Measurements from ENCODE around the gene ARL10. TPM values are rescaled to one million over a fixed set of nuclear protein-coding genes. Genes with fewer than 3 reads are reported as not detected.

Gene ARL10
- polyA plus RNA-seq, 1 of the 3 experiments (the other 2 are of a cell fraction) = 4.6 TPM

DNA sequence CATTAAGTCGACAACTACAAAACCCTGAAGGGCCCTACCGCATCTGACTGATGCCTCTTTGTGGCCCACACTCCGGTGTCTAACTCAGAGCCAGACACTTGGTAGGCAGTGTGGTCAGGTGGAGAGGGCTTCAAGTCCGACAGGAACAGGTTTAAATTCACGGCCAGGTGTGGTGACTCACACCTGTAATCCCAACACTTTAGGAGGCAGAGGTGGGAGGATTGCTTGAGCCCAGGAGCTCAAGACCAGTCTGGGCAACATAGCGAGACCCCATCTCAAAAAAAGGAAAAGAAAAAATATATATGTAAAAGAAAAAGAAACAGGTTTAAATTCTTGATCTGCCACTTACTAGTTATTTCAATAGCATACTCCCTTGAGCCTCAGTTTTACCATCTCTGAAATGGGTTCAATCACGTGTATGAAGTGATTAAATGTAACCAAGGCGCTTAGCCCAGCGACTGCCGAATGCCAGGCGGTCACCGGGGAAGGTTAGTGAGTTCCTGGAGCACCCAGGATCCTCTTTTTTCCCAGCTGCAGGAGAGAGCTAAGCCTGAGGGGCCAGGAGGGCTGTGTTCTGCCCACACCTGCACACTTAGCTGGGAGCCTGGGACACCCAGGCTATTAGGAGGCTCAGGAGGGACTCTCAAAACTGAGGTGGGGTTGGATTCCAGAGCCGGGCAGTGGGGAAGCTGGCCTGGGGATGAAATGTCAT lies 50.1 kb downstream of the ARL10 start:
- no peak for TF ChIP-seq POLR2AphosphoS5 (IDR thresholded peaks at IDR 0.05; ENCODE audit: low read depth, low read length)
- TF ChIP-seq MEF2A (IDR thresholded peaks at IDR 0.05; ENCODE audit: borderline replicate concordance, low read depth) = no peak
- TF ChIP-seq SMC3 (IDR thresholded peaks at IDR 0.05; ENCODE audit: low read depth, low read length) = no peak
- no peak for TF ChIP-seq EZH2phosphoT487 (IDR thresholded peaks at IDR 0.05; ENCODE audit: borderline replicate concordance, low read depth)
- TF ChIP-seq, protein P1, sequence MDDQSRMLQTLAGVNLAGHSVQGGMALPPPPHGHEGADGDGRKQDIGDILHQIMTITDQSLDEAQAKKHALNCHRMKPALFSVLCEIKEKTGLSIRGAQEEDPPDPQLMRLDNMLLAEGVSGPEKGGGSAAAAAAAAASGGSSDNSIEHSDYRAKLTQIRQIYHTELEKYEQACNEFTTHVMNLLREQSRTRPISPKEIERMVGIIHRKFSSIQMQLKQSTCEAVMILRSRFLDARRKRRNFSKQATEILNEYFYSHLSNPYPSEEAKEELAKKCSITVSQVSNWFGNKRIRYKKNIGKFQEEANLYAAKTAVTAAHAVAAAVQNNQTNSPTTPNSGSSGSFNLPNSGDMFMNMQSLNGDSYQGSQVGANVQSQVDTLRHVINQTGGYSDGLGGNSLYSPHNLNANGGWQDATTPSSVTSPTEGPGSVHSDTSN (IDR thresholded peaks at IDR 0.05) = no peak
- TF ChIP-seq, protein P2, sequence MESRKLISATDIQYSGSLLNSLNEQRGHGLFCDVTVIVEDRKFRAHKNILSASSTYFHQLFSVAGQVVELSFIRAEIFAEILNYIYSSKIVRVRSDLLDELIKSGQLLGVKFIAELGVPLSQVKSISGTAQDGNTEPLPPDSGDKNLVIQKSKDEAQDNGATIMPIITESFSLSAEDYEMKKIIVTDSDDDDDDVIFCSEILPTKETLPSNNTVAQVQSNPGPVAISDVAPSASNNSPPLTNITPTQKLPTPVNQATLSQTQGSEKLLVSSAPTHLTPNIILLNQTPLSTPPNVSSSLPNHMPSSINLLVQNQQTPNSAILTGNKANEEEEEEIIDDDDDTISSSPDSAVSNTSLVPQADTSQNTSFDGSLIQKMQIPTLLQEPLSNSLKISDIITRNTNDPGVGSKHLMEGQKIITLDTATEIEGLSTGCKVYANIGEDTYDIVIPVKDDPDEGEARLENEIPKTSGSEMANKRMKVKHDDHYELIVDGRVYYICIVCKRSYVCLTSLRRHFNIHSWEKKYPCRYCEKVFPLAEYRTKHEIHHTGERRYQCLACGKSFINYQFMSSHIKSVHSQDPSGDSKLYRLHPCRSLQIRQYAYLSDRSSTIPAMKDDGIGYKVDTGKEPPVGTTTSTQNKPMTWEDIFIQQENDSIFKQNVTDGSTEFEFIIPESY (IDR thresholded peaks at IDR 0.05; ENCODE audit: borderline replicate concordance, low read depth) = no peak
- peaks cover 21% of the 10 kb centered on the region; the same call in 1 of the 2 replicates for H3K79me2 ChIP-seq (ENCODE audit: insufficient read depth)
- POLR2A ChIA-PET = interaction anchor here (1.6 to 1.9 kb wide), 2 partner anchors 26 to 128 kb away, joined by 4 to 6 read pairs; no protein-coding TSS in a partner anchor
- H3K27ac ChIP-seq (ENCODE audit: low read depth in 2 of 2, low read length in 1 of 2) = peak overlapping the region in 1 of 2 experiments; percentile 70; a peak in 2 of 4 replicates
- WGBS (ENCODE audit: low lambda C conversion rate) = 82% methylated on average over 13 of the region's 13 CpGs
- H3K4me2 ChIP-seq = peak overlapping the region; percentile 93
- H3K9me3 ChIP-seq = no peaks in the 10 kb centered on the region
- CTCF ChIA-PET = interaction anchor here (0.6 to 3.6 kb wide), 15 partner anchors 9 to 232 kb away, joined by 3 to 47 read pairs (median 7); partner anchors contain the start of genes EIF4E1B, FAF2, RNF44 and SNCB
- no peaks in the 10 kb centered on the region for H4K20me1 ChIP-seq (ENCODE audit: insufficient read depth)
- no peaks in the 10 kb centered on the region for H3F3A ChIP-seq (replicated peaks; ENCODE audit: insufficient read depth)
- peaks cover 0 to 12% of the 10 kb centered on the region in 2 experiments; a peak in 2 of 4 replicates for H3K4me1 ChIP-seq (ENCODE audit: control insufficient read depth in 1 of 2, insufficient read depth in 2 of 2, low read depth in 1 of 2, low read length in 1 of 2)
- no peak for DNase-seq
- H3K36me3 ChIP-seq (replicated peaks in 1 of 2; ENCODE audit: control insufficient read depth in 1 of 2, insufficient read depth in 2 of 2, low read length in 1 of 2) = no peaks in the 10 kb centered on the region
- peak overlapping the region; percentile 70 for H3K9ac ChIP-seq
- H2AFZ ChIP-seq (ENCODE audit: low read depth) = peak overlapping the region; percentile 91
- H3K27me3 ChIP-seq (ENCODE audit: insufficient read depth) = no peaks in the 10 kb centered on the region
- H3K9me2 ChIP-seq = no peaks in the 10 kb centered on the region
- H3K4me3 ChIP-seq (ENCODE audit: low read depth in 2 of 2, low read length in 1 of 2) = peak overlapping the region; percentile 73 to 97

GRCh38 chr5:176415952-176416924 lies 51.0 kb downstream of the ARL10 start, which contains the start of gene CLTB:
CLTB (minus strand) TSS chr5:176416539; CDS start chr5:176416363, 176 bp downstream.
- peak within 1 kb of the TSS; percentile 93 for H3K4me2 ChIP-seq
- peak within 1 kb of the TSS; percentile 70 for H3K9ac ChIP-seq
- H3K27ac ChIP-seq (ENCODE audit: low read depth in 2 of 2, low read length in 1 of 2) = peak within 1 kb of the TSS; percentile 12 to 70; a peak in 3 of 4 replicates
- peaks cover 21% of the 10 kb centered on the region; the same call in 1 of the 2 replicates for H3K79me2 ChIP-seq (ENCODE audit: insufficient read depth)
- TF ChIP-seq MXI1 (IDR thresholded peaks at IDR 0.05; ENCODE audit: low read depth, low read length) (peak; percentile 66), SMC3 (IDR thresholded peaks at IDR 0.05; ENCODE audit: low read depth, low read length) (peak; percentile 78), ELF1 (IDR thresholded peaks at IDR 0.05) (no peak), TEAD4 (IDR thresholded peaks at IDR 0.05; ENCODE audit: borderline replicate concordance, insufficient read depth) (no peak), CTCF (IDR thresholded peaks at IDR 0.05) (peak; percentile 55), TAF1 (IDR thresholded peaks at IDR 0.05; ENCODE audit: borderline replicate concordance, low read depth, low read length) (peak; percentile 18; the same call in 1 of the 2 replicates), TCF12 (IDR thresholded peaks at IDR 0.05) (no peak), YY1 (IDR thresholded peaks at IDR 0.05; ENCODE audit: low read depth) (peak; percentile 21; the same call in 1 of the 2 replicates), SIN3A (IDR thresholded peaks at IDR 0.05; ENCODE audit: borderline replicate concordance, low read depth, low read length) (peak; percentile 62; the same call in 1 of the 2 replicates), RAD21 (IDR thresholded peaks at IDR 0.05; ENCODE audit: low read length) (peak; percentile 82)
- TF ChIP-seq, protein P3, sequence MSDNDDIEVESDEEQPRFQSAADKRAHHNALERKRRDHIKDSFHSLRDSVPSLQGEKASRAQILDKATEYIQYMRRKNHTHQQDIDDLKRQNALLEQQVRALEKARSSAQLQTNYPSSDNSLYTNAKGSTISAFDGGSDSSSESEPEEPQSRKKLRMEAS (IDR thresholded peaks at IDR 0.05; ENCODE audit: low read depth) = peak; percentile 60; the same call in 1 of the 2 replicates
- ChIA-PET POLR2A (interaction anchor here (0.9 to 1.9 kb wide), 3 partner anchors 27 to 127 kb away, joined by 3 to 6 read pairs (median 4); partner anchors contain the start of gene KIAA1191), CTCF (interaction anchor here (0.6 to 3.6 kb wide), 40 partner anchors 9 to 686 kb away, joined by 3 to 47 read pairs (median 4); partner anchors contain the start of genes EIF4E1B, FAF2, HIGD2A and NOP16)
- no peaks in the 10 kb centered on the region for H3K9me3 ChIP-seq
- H3F3A ChIP-seq (replicated peaks; ENCODE audit: insufficient read depth) = no peaks in the 10 kb centered on the region
- H3K4me3 ChIP-seq (ENCODE audit: low read depth in 2 of 2, low read length in 1 of 2) = peak within 1 kb of the TSS; percentile 73 to 97
- no peaks in the 10 kb centered on the region for H3K36me3 ChIP-seq (replicated peaks in 1 of 2; ENCODE audit: control insufficient read depth in 1 of 2, insufficient read depth in 2 of 2, low read length in 1 of 2)
- peak; percentile 98 for DNase-seq
- WGBS (ENCODE audit: low lambda C conversion rate) = 11% methylated on average over 9 of the region's 107 CpGs
- H3K4me1 ChIP-seq (ENCODE audit: control insufficient read depth in 1 of 2, insufficient read depth in 2 of 2, low read depth in 1 of 2, low read length in 1 of 2) = peaks cover 0 to 12% of the 10 kb centered on the region in 2 experiments; a peak in 2 of 4 replicates
- H3K9me2 ChIP-seq = no peaks in the 10 kb centered on the region
- no peaks in the 10 kb centered on the region for H4K20me1 ChIP-seq (ENCODE audit: insufficient read depth)
- no peaks in the 10 kb centered on the region for H3K27me3 ChIP-seq (ENCODE audit: insufficient read depth)
- H2AFZ ChIP-seq (ENCODE audit: low read depth) = peak within 1 kb of the TSS; percentile 91

Measured in SK-N-SH (cell line).